Measurements from ENCODE around the gene MIS18BP1.

Gene MIS18BP1

GRCh38 chr14:45271858-45272537 is 19.0 kb upstream of the MIS18BP1 start:
- in situ Hi-C loops (cut with MboI; ENCODE audit: low sequenced_read_pairs, unreplicated experiment) = no loop called here
- no peak for TF ChIP-seq CTCF (IDR thresholded peaks at IDR 0.05; ENCODE audit: borderline replicate concordance, control extremely low read depth, extremely low read depth, insufficient read depth, missing control alignments)

GRCh38 chr14:45270031-45270430 is 17.0 kb upstream of the MIS18BP1 start:
- no peak for TF ChIP-seq CTCF (IDR thresholded peaks at IDR 0.05; ENCODE audit: borderline replicate concordance, control extremely low read depth, extremely low read depth, insufficient read depth, missing control alignments)
- DNase-seq (ENCODE audit: low spot score) = no peak
- in situ Hi-C loops (cut with MboI; ENCODE audit: low sequenced_read_pairs, unreplicated experiment) = no loop called here

More at GRCh38 chr14:45271858-45272537, 19.0 kb upstream of the MIS18BP1 start:
- DNase-seq (ENCODE audit: low spot score) = no peak

GRCh38 chr14:45267071-45267470 is 14.1 kb upstream of the MIS18BP1 start:
- in situ Hi-C loops (cut with MboI; ENCODE audit: low sequenced_read_pairs, unreplicated experiment) = loop anchor here (10.0 kb wide), 1 partner anchor 352 kb away; no protein-coding TSS in a partner anchor
- DNase-seq (ENCODE audit: low spot score) = no peak
- TF ChIP-seq CTCF (IDR thresholded peaks at IDR 0.05; ENCODE audit: borderline replicate concordance, control extremely low read depth, extremely low read depth, insufficient read depth, missing control alignments) = no peak

- no peak for DNase-seq (ENCODE audit: low spot score)
- TF ChIP-seq CTCF (IDR thresholded peaks at IDR 0.05; ENCODE audit: borderline replicate concordance, control extremely low read depth, extremely low read depth, insufficient read depth, missing control alignments) = no peak
- in situ Hi-C loops (cut with MboI; ENCODE audit: low sequenced_read_pairs, unreplicated experiment) = loop anchor here (10.0 kb wide), 1 partner anchor 348 kb away; no protein-coding TSS in a partner anchor
These were observed 9.6 kb upstream of the MIS18BP1 start for GRCh38 chr14:45262637-45263036.

GRCh38 chr14:45261209-45261608 is 8.2 kb upstream of the MIS18BP1 start:
- DNase-seq (ENCODE audit: low spot score) = no peak
- in situ Hi-C loops (cut with MboI; ENCODE audit: low sequenced_read_pairs, unreplicated experiment) = loop anchor here (10.0 kb wide), 1 partner anchor 346 kb away; no protein-coding TSS in a partner anchor
- no peak for TF ChIP-seq CTCF (IDR thresholded peaks at IDR 0.05; ENCODE audit: borderline replicate concordance, control extremely low read depth, extremely low read depth, insufficient read depth, missing control alignments)

- no peak for DNase-seq (ENCODE audit: low spot score)
- in situ Hi-C loops (cut with MboI; ENCODE audit: low sequenced_read_pairs, unreplicated experiment) = no loop called here
- no peak for TF ChIP-seq CTCF (IDR thresholded peaks at IDR 0.05; ENCODE audit: borderline replicate concordance, control extremely low read depth, extremely low read depth, insufficient read depth, missing control alignments)
These were observed 5.8 kb upstream of the MIS18BP1 start for GRCh38 chr14:45258805-45259204.
